SK-N-SH (cell line): ENCODE results near the gene FSTL5. TPM values are rescaled to one million over a fixed set of nuclear protein-coding genes. Genes with fewer than 3 reads are reported as not detected.

Experiments used
- CTCF ChIA-PET: fragments of 300-600, 350-600 bp; formaldehyde crosslinking; extraction: SDS; loops from one replicate; lab custom pipeline; 2021; lab: Yijun Ruan, JAX
- POLR2A ChIA-PET: fragments of 350-600 bp; sonication (Branson Sonifier 250); formaldehyde crosslinking; extraction: SDS; loops from one replicate; lab custom pipeline; 2020; ENCODE audit warnings: antibody characterized with exemption, inconsistent platforms; lab: Yijun Ruan, JAX
- DNase-seq: peaks from one replicate; pipeline ENCODE4 v3.0.0; 2012
- H2AFZ ChIP-seq: fragments of 200-600 bp; sonication (generic); 2 replicates; pipeline ENCODE4 v1.8.1; 2016; ENCODE audit warnings: antibody characterized with exemption, mild to moderate bottlenecking, low read depth
- H3F3A ChIP-seq: fragments of 200-600 bp; sonication (generic); replicated peaks from 2 replicates; pipeline ENCODE3; 2016; ENCODE audit warnings: antibody characterized with exemption, mild to moderate bottlenecking; ENCODE audit not compliant: insufficient read depth
- H3K27ac ChIP-seq, 2 experiments: fragments of 200-500 bp in 1 of 2; fragments of 200-600 bp in 1 of 2; sonication (Bioruptor generic) in 1 of 2; sonication (generic), shearing (Covaris generic) in 1 of 2; 2 replicates each; pipeline versions ENCODE4 v1.5.1 to v1.6.1; 2014 to 2016; ENCODE audit warnings: low read depth in 2 of 2, inconsistent platforms in 1 of 2, low read length in 1 of 2, mild to moderate bottlenecking in 1 of 2, mixed read lengths in 1 of 2
- H3K27me3 ChIP-seq: fragments of 200-600 bp; sonication (generic), shearing (Covaris generic); 2 replicates; pipeline ENCODE4 v1.6.1; 2016; ENCODE audit warnings: mixed run types; ENCODE audit not compliant: insufficient read depth
- H3K36me3 ChIP-seq, 2 experiments: fragments of 200-500 bp in 1 of 2; fragments of 200-600 bp in 1 of 2; sonication (Bioruptor generic) in 1 of 2; sonication (generic) in 1 of 2; replicated peaks in 1 of 2; 2 replicates each; pipeline versions ENCODE3 to v1.5.1; 2014 to 2016; ENCODE audit warnings: low read length in 1 of 2, mild to moderate bottlenecking in 1 of 2; ENCODE audit not compliant: insufficient read depth in 2 of 2, control insufficient read depth in 1 of 2
- H3K4me1 ChIP-seq, 2 experiments: fragments of 200-500 bp in 1 of 2; fragments of 200-600 bp in 1 of 2; sonication (Bioruptor generic) in 1 of 2; sonication (generic), shearing (Covaris generic) in 1 of 2; 2 replicates each; pipeline versions ENCODE4 v1.5.1 to v1.6.1; 2014 to 2016; ENCODE audit warnings: low read depth in 1 of 2, low read length in 1 of 2, mixed run types in 1 of 2; ENCODE audit not compliant: insufficient read depth in 2 of 2, control insufficient read depth in 1 of 2
- H3K4me2 ChIP-seq: fragments of 200-600 bp; sonication (generic), shearing (Covaris generic); 2 replicates; pipeline ENCODE4 v1.6.1; 2017; ENCODE audit warnings: mixed run types
- H3K4me3 ChIP-seq, 2 experiments: fragments of 200-500 bp in 1 of 2; fragments of 200-600 bp in 1 of 2; sonication (Bioruptor generic) in 1 of 2; sonication (generic), shearing (Covaris generic) in 1 of 2; 2 replicates each; pipeline versions ENCODE4 v1.5.1 to v1.8.1; 2014 to 2016; ENCODE audit warnings: low read depth in 2 of 2, inconsistent platforms in 1 of 2, low read length in 1 of 2, mild to moderate bottlenecking in 1 of 2, mixed read lengths in 1 of 2, moderate library complexity in 1 of 2
- H3K79me2 ChIP-seq: fragments of 200-600 bp; sonication (generic); 2 replicates; pipeline ENCODE4 v1.8.1; 2017; ENCODE audit warnings: mild to moderate bottlenecking; ENCODE audit not compliant: insufficient read depth
- H3K9ac ChIP-seq: fragments of 200-600 bp; sonication (generic); 2 replicates; pipeline ENCODE4 v1.6.1; 2017; ENCODE audit warnings: mixed run types
- H3K9me2 ChIP-seq: fragments of 200-600 bp; sonication (generic); 2 replicates; pipeline ENCODE4 v1.6.1; 2017; ENCODE audit warnings: mixed run types
- H3K9me3 ChIP-seq: fragments of 200-600 bp; sonication (generic); 2 replicates; pipeline ENCODE4 v1.6.1; 2017; ENCODE audit warnings: mixed run types, mild to moderate bottlenecking, moderate library complexity
- H4K20me1 ChIP-seq: fragments of 200-600 bp; sonication (generic); 2 replicates; pipeline ENCODE4 v1.6.1; 2017; ENCODE audit warnings: mild to moderate bottlenecking, mixed run types; ENCODE audit not compliant: insufficient read depth
- ELF1 ChIP-seq: IDR thresholded peaks from 2 replicates; pipeline ENCODE4 v1.4.0; 2012
- EP300 ChIP-seq, 2 experiments: IDR thresholded peaks; 2 replicates each; pipeline versions ENCODE4 v1.4.0 to v1.6.1; 2012; ENCODE audit warnings: borderline replicate concordance in 1 of 2, low read depth in 1 of 2, low read length in 1 of 2
- EZH2phosphoT487 ChIP-seq: fragments of 200-600 bp; sonication (generic); IDR thresholded peaks from 2 replicates; pipeline ENCODE4 v1.6.1; 2017; ENCODE audit warnings: low read depth, mixed run types, mild to moderate bottlenecking, antibody characterized with exemption, moderate library complexity, borderline replicate concordance
- FOSL2 ChIP-seq: IDR thresholded peaks from 2 replicates; pipeline ENCODE4 v1.4.0; 2012; ENCODE audit warnings: low read depth, mild to moderate bottlenecking, moderate library complexity, borderline replicate concordance
- JUND ChIP-seq: IDR thresholded peaks from 2 replicates; pipeline ENCODE4 v1.4.0; 2012
- MXI1 ChIP-seq: IDR thresholded peaks from 2 replicates; pipeline ENCODE4 v1.6.1; 2012; ENCODE audit warnings: mild to moderate bottlenecking, low read depth, low read length, improper control_type of control experiment
- POLR2AphosphoS5 ChIP-seq: IDR thresholded peaks from 2 replicates; pipeline ENCODE4 v1.6.1; 2012; ENCODE audit warnings: low read depth, low read length
- RAD21 ChIP-seq: IDR thresholded peaks from 2 replicates; pipeline ENCODE4 v1.6.1; 2012; ENCODE audit warnings: mild to moderate bottlenecking, low read length
- SMC3 ChIP-seq: IDR thresholded peaks from 2 replicates; pipeline ENCODE4 v1.6.1; 2012; ENCODE audit warnings: low read depth, low read length, improper control_type of control experiment
- TCF12 ChIP-seq: IDR thresholded peaks from 2 replicates; pipeline ENCODE4 v1.4.0; 2012
- TEAD4 ChIP-seq: IDR thresholded peaks from 2 replicates; pipeline ENCODE4 v1.4.0; 2012; ENCODE audit warnings: mild to moderate bottlenecking, borderline replicate concordance; ENCODE audit not compliant: insufficient read depth
- WGBS: methylation state at CpG from one replicate; pipeline ENCODE4 v1.1.6; 2017; ENCODE audit warnings: low lambda C conversion rate; 5-methylcytosine and 5-hydroxymethylcytosine counted together
- polyA plus RNA-seq, 3 experiments: library from polyadenylated mRNA; depleted of rRNA; stranded (reverse); fragments of >200 nt; gene quantifications; 2 replicates each; pipeline ENCODE4 v1.2.3, GENCODE V29; 2012
- TF ChIP-seq, protein P1 (sequence below): IDR thresholded peaks from 2 replicates; pipeline ENCODE4 v1.4.0; 2012; ENCODE audit warnings: low read depth, borderline replicate concordance
- TF ChIP-seq, protein P2 (sequence below): IDR thresholded peaks from 2 replicates; pipeline ENCODE4; 2012
- TF ChIP-seq, protein P3 (sequence below): fragments of 150-350 bp; IDR thresholded peaks from 2 replicates; pipeline ENCODE4 v1.6.1; 2017; ENCODE audit warnings: antibody characterized with exemption, low read length, low read depth, borderline replicate concordance

FSTL5 gene
- polyA plus RNA-seq, 1 of the 3 experiments (the other 2 are of a cell fraction) = 0.07 TPM

DNA sequence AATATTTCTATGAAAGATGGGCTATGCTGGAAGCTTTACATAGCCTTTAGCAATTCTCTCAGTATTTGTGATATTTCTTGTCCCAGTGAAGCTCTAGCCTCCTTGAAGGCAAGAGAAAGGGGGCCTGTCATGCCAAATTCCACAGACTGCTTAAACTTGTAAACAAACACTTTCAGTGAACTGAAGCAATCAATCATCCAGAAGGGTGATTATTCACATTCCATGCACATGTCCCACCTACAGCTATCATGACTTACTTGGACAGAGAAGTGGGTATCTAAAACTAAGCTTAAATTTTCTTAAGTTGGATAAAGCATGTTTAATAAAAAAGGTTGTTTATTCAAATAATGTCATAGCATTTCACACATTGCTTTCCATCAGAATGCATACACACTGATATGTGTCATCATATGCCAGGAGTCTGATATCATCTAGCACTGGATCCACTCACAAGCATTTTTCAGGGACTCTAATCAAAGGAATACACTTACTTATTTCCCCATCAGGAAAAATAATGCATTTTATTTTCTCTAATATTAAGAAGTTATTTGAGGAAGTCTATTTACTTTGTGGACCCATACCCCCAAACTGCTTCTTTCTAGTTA, 1.2 kb upstream of the FSTL5 start (continued):
- no peak for TF ChIP-seq POLR2AphosphoS5
- TF ChIP-seq, protein P1, sequence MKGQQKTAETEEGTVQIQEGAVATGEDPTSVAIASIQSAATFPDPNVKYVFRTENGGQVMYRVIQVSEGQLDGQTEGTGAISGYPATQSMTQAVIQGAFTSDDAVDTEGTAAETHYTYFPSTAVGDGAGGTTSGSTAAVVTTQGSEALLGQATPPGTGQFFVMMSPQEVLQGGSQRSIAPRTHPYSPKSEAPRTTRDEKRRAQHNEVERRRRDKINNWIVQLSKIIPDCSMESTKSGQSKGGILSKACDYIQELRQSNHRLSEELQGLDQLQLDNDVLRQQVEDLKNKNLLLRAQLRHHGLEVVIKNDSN = no peak

DNA sequence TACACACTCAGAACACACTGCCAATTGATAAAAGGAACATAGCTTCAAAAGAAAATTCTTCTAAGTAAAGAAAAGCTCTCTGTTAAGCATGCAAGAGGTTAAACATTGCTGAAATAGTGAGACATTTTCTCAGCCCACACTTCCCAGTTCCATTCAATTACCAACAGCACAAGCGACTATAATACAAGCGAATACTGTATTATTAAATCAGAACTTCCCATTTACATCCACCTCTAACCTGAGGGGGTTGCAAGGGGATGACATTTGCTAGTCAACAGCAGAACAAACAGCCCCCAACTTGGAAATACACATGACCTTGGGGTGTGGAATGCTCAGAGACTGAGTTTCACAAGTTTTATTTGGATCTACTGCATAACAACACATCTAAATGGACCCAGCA, 1.1 kb downstream of the FSTL5 start:
- DNase-seq = no peak
- H2AFZ ChIP-seq = no peak overlapping the region
- peaks cover 0 to 6% of the 10 kb centered on the region in 2 experiments; a peak in 2 of 4 replicates for H3K4me1 ChIP-seq
- no peak overlapping the region for H3K9ac ChIP-seq
- 17% methylated on average over 2 of the region's 2 CpGs for WGBS
- H3F3A ChIP-seq = peaks cover 2% of the 10 kb centered on the region
- H4K20me1 ChIP-seq = no peaks in the 10 kb centered on the region
- no peaks in the 10 kb centered on the region for H3K79me2 ChIP-seq
- no peaks in the 10 kb centered on the region for H3K9me2 ChIP-seq
- no peak overlapping the region for H3K27ac ChIP-seq
- ChIA-PET CTCF (no interaction called here), POLR2A (no interaction called here)
- H3K4me3 ChIP-seq = peak overlapping the region in 1 of 2 experiments; percentile 30; a peak in 1 of 4 replicates
- H3K4me2 ChIP-seq = no peak overlapping the region
- H3K9me3 ChIP-seq = no peaks in the 10 kb centered on the region
- H3K27me3 ChIP-seq = peaks cover 8% of the 10 kb centered on the region
- TF ChIP-seq, protein P2, sequence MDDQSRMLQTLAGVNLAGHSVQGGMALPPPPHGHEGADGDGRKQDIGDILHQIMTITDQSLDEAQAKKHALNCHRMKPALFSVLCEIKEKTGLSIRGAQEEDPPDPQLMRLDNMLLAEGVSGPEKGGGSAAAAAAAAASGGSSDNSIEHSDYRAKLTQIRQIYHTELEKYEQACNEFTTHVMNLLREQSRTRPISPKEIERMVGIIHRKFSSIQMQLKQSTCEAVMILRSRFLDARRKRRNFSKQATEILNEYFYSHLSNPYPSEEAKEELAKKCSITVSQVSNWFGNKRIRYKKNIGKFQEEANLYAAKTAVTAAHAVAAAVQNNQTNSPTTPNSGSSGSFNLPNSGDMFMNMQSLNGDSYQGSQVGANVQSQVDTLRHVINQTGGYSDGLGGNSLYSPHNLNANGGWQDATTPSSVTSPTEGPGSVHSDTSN = no peak
- no peak for TF ChIP-seq EZH2phosphoT487
- TF ChIP-seq TCF12 = no peak
- no peak for TF ChIP-seq ELF1
- TF ChIP-seq SMC3 = no peak
- no peak for TF ChIP-seq MXI1
- no peak for TF ChIP-seq TEAD4
- TF ChIP-seq, protein P3, sequence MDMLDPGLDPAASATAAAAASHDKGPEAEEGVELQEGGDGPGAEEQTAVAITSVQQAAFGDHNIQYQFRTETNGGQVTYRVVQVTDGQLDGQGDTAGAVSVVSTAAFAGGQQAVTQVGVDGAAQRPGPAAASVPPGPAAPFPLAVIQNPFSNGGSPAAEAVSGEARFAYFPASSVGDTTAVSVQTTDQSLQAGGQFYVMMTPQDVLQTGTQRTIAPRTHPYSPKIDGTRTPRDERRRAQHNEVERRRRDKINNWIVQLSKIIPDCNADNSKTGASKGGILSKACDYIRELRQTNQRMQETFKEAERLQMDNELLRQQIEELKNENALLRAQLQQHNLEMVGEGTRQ = no peak
- TF ChIP-seq, protein P1 = no peak
- no peak for TF ChIP-seq RAD21
- no peak for TF ChIP-seq FOSL2
- TF ChIP-seq JUND = no peak
- TF ChIP-seq EP300 (IDR thresholded peaks at IDR 0.05; ENCODE audit: borderline replicate concordance in 1 of 2, low read depth in 1 of 2, low read length in 1 of 2) = no peak
- H3K36me3 ChIP-seq = no peaks in the 10 kb centered on the region
